HG03045 (cell line): ENCODE data around the gene SHC1.

Source experiments
- ATAC-seq: cut with Tn5 transposase; IDR thresholded peaks from one replicate; pipeline ENCODE4 v1.9.1; 2021; ENCODE audit warnings: mild to moderate bottlenecking, moderate library complexity; ENCODE audit not compliant: unreplicated experiment

Gene SHC1

DNA sequence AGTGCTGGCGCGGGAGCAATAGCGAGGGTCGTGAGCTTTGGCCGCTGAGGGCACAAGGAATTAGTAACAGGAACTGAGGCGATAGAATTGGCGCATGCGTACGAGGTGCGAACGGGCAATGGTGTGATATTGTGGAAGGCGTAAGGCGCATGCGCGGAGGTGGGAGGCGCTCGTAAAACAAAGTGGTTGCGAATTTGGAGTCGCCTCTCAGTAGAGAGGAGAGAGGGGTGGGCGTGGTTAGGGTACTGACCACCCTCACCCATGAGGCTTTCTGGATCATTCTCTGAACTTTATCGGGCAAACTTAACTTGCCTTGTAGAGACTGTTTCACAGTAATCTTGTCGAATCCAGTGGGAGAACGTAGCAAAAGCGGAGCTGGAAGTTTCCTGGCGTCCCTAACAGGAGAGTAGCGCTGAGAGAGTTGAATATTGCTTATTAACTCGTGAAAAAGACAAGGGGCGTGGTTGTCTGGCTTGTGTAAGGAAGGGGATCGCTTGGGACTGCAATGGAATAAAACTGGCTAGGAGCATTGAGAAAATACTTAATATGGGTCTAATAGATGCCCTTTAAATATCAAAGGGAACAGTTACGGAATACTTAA, 4.4 kb upstream of the SHC1 start:
- ATAC-seq: peak; percentile 52

DNA sequence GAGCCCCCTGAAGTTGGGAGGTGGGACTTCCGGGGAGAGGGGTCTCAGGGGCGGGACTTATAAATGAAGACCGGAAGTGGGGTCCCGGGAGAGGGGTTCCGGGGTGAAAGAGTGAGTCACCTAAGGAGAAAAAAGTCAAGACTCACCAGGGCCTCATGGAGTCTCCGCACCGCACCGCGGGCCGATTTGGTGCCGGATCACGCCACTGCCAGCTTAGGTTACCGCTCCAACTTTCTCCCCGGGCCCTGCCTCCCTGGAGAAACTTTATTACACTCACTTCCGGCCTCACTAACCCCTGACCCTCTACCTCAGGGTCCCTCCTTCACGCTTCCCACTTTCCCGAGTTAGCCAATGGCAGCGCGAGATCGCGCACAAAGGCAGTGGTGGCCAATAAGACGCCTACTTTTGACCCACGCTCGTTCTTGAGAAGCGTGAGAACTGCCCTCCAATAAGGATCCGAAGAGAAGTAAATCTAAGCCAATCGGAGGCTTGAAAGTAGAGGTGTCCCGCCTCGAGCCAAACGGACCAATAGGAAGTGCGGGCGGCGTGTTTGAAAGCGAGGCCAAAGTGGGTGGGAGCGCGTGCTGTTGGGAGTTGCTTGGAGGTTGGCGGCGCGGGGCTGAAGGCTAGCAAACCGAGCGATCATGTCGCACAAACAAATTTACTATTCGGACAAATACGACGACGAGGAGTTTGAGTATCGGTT, 3.7 kb upstream of the SHC1 start, which contains the start of gene CKS1B:
TSS of gene CKS1B (plus strand) at position 580 of the 706 bp plus-strand sequence. CDS start at position 645, 65 bp downstream.
- ATAC-seq: peak; percentile 70

DNA sequence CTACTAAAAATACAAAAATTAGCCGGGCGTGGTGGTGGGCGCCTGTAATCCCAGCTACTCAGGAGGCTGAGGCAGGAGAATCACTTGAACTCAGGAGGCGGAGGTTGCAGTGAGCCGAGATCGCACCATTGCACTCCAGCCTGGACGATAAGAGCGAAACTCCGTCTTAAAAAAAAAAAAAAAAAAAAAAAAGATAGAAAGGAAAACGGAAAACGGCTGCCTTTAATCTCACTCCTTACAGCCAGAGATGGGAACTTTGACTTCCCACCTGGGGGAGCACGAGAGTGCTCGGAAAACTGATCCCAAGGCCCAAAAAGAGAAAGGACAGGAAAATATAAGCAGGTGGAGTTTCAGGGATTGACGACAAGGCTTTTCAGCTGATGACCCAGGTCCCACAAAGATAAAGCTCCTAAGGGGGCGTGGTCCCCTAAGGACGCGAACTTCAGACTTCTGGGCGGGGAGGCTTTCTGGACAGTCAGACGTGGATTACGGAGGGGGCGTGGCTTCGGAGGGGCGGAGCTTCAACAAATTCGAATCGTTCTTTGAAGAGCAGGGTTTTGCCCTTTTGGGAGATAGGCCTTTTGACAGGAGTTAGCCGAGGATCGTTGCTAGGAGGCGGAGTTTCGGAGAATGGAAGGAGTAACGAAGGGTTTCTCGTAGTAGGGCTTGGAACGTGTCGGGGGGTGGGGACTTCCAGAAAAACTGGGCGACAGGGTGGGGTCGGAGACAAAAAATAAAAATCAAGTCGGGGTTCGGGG, 3.0 kb upstream of the SHC1 start:
- no peak for ATAC-seq

DNA sequence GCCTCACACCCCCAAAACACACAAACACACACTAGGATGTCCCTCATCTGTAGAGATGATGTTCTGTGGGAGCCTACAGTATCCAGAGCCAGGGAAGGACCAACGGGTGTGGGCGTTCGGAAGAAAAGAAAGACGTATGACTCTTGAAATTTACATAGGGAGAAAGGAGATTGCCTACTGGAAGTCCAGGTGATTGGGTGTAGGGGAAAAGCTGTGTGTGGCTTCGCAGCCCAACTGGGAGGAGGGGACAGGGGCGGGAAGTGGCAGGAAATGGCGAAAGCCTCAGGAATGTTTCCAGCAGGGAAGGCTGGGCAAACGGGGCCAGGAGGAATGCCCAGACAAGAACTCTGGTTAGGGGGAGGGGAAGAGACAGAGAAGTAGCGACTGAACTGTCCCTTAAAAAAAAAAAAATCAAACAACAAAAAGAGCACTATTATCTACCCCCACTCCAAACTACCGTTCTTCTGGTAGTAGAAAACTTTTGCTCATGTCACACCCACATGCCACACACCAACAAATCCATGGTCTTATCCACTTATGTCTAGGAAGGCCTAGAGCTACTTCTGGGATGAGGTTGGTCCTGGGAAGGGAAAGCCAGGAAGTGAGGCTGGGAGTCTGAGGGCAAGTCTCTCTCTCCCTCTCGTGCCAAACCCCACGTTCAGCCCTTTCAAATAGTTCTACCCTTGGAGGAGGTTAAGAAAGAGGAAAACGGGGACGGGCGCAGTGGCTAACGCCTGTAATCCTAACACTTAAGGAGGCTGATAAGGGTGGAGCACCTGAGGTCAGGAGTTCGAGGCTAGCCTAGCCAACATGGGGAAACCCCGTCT, 2.2 kb upstream of the SHC1 start:
- no peak for ATAC-seq

GRCh38 chr1:154972213-154972516, 1.6 kb upstream of the SHC1 start:
- no peak for ATAC-seq

DNA sequence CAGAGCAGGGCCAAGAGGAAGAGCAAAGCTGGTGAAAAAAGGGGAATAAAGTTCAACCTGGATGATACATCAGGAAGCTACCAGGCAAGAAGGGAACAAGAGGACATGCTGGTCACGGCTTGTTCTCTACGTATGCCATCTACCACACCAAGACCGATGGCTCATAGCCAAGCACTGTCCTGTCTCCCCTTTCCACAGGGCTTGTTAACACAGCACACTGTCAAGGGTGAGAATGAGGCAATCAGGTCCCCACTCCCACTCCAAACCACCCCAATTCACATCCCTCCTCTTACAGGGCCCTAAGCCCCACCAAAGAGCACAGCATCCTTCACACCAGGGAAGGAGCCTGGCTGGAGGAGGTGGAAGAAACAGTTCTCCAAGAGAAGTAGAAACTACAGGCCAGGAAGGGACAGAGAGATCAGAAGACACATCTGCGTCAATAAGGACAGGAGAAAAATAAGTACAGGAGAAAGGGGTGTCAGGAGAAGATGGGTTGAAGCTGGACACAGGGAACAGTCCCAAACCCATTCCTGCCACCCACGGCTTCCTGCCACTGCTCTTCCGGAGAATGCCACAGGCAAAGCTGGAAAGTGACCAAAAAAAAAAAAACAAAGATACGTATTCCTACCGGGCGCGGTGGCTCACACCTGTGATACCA, 923 bp upstream of the SHC1 start:
- no peak for ATAC-seq

- ATAC-seq: no peak
These were observed 591 bp downstream of the SHC1 start for GRCh38 chr1:154969860-154970452.

- no peak for ATAC-seq
These were observed 1.3 kb downstream of the SHC1 start for GRCh38 chr1:154969246-154969645.

GRCh38 chr1:154968731-154969130, 1.8 kb downstream of the SHC1 start:
- no peak for ATAC-seq

DNA sequence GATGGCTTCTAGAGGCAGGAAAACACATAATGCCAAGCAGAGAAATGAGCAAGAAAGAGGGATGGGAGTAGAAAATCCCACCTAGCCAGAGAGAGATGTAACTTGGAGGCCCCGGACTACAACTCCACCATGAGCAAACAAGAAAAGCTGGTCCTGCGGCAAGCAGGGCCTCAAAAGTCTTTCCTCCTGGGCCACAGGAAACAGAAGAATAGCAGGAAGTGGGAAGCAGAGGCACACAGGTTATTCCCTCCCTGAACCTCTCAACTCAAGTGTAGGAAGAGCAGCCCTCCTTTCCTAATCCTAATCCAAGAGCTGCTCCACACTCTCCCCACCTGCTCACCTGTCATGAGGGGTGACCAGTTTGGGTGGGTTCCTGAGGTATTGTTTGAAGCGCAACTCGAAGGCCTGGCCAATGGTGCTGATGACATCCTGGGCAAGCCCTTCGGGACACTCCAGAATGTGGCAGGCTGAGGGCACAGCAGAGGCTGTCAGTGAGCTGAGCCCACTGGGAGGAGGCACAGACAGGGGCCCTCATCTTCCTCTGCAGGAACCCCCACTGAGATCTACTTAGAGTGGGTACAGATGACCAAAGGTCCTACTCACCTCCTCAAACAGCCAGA, 3.1 kb downstream of the SHC1 start:
- no peak for ATAC-seq

DNA sequence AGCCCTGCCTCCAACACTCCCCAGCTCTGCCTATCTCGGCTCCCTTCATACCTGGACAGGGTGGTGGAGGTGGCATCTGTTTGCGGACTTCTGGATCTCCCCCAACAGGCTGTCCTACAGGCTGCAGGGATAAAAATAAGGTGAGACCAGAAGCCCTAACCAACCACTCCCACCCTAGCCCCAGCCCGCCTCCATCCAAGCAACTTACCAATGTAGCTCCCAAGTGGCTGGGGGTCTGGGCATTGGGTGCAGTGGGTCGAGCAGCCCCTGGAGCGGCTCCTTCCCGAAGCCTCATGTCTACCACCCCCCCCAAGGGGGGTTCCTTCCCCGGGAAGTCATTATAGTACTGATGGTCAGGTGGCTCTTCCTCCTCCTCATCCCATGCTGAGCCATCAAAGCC, 4.4 kb downstream of the SHC1 start:
- no peak for ATAC-seq

- ATAC-seq: no peak
These were observed 6.2 kb downstream of the SHC1 start for GRCh38 chr1:154964359-154964758.

GRCh38 chr1:154963643-154964042, 6.9 kb downstream of the SHC1 start:
- ATAC-seq: no peak

DNA sequence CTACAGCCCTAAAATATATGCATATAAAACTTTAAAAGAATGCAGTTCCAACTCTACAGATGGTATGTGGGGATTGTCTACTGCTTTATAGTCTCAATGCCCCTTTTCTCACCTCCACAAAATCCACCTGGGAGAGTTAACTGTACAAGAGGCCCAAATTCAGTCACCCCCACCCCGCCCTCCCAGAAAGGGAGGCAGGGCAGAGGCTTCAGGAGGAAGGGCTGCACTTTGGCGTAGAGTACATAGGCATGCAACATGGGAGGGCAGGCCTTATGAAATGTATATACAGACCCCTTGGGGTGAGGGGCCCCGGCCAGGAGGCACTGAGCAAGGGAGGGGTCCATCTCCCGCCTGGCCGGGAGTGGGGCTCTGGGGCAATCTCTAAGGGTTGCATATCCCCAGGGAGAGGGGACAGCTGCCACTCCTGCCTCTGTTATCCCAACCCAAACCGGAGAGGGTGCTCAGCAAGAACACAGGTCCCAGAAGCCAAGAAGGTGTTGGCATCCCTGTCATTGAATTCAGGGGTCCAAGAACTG, 7.7 kb downstream of the SHC1 start:
- no peak for ATAC-seq

DNA sequence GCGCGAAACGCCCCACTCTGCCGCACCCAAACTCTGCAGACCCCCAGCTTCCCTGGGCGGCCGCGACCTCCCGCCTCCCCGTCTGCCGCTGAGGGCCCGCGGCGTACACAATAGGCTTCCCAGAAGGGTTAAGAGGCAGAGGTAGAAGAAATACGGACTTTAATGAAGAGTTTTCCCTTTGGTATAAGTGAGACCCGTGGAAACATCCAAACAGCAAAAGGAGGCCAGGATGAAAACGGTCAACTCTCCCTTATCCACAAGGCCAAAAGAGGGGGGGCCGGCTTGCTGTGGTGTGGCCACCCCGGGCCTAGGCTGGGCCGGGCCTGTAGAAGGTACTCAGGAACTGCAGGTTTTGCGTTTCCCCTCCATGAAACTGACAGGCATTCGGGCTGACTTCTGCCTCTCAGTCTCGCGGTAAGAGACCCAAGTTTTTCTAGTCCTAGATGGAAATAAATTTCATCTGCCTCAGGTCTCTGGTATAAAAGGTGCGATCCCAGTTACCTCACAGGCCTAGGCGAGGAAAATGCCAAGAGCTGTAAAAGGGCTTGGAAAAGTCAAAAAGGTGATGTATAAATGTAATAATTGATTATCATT, 8.3 kb downstream of the SHC1 start:
- ATAC-seq: peak; percentile 16

GRCh38 chr1:154961207-154962155, 9.1 kb downstream of the SHC1 start, which contains the start of gene PYGO2:
TSS of gene PYGO2 (minus strand) at chr1:154961782. CDS start at chr1:154961576, 206 bp downstream.
- ATAC-seq: peak; percentile 71

- no peak for ATAC-seq
These were observed 10.0 kb downstream of the SHC1 start for GRCh38 chr1:154960446-154961136.

- no peak for ATAC-seq
These were observed 11.1 kb downstream of the SHC1 start for GRCh38 chr1:154959426-154959780.
